KOPT-K1 (cell line): ENCODE measurements around the gene TLE6.
"Not testable (repeated sequence)": the region's sequence is repeated elsewhere in the genome, so short reads cannot be mapped to it uniquely, and the experiment has no call there.

Experiments
- H3K27ac ChIP-seq: fragments of 200-600 bp; sonication (generic); 2 replicates; pipeline ENCODE4 v1.5.1; 2016; ENCODE audit warnings: antibody characterized with exemption, mild to moderate bottlenecking, low read depth, low read length; ENCODE audit not compliant: poor library complexity, severe bottlenecking
- H3K36me3 ChIP-seq: fragments of 200-600 bp; sonication (generic); 2 replicates; pipeline ENCODE4 v1.5.1; 2017; ENCODE audit warnings: antibody characterized with exemption, mild to moderate bottlenecking, low read length, moderate library complexity; ENCODE audit not compliant: insufficient read depth
- H3K9me3 ChIP-seq: fragments of 200-600 bp; sonication (generic); 2 replicates; pipeline ENCODE4 v1.5.1; 2017; ENCODE audit warnings: antibody characterized with exemption, low read length, mild to moderate bottlenecking; ENCODE audit not compliant: insufficient read depth, poor library complexity, severe bottlenecking

The TLE6 gene

DNA sequence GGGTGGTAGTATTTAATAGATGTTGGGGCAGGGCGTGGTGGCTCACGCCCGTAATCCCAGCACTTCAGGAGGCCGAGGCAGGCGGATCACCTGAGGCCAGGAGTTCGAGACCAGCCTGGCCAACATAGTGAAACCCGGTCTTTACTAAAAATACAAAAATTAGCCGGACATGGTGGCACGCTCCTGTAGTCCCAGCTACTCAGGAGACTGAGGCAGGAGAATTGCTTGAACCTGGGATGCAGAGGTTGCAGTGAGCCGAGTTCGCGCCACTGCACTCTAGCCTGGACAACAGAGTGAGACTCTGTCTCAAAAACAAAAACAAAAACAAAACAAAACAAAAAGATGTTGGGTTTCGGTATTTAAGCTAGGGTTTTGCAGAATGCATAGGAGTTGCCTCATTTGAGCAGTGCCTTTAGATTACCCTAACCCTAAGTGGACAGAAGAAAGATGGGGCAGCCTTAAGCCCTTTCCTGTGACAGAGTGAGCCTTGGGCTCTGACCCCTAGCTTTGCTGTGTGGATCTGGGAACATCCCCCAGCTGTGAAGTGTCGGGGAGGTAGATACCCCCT is 59.7 kb downstream of the TLE6 start:
- H3K27ac ChIP-seq, H3K9me3 ChIP-seq, H3K36me3 ChIP-seq: not testable (repeated sequence)

DNA sequence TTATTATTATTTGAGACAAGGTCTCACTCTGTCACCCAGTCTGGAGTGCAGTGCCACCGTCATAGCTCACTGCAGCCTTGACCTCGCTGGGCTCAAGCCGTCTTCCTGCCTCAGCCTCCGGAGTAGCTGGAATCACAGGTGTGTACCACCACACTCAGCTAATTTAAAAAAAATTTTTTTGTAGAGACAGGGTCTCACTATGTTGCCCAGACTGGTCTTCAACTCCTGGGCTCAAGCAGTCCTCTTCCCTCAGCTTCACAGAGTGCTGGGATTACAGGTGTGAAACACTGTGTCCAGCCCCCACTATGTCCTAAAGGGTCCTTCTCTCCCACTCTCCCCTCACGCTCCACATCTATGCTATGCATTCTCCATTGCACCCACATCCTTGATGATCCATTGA is 60.9 kb downstream of the TLE6 start:
- H3K36me3 ChIP-seq, result no peaks in the 10 kb centered on the region
- no peaks in the 10 kb centered on the region for H3K9me3 ChIP-seq
- no peak overlapping the region for H3K27ac ChIP-seq

DNA sequence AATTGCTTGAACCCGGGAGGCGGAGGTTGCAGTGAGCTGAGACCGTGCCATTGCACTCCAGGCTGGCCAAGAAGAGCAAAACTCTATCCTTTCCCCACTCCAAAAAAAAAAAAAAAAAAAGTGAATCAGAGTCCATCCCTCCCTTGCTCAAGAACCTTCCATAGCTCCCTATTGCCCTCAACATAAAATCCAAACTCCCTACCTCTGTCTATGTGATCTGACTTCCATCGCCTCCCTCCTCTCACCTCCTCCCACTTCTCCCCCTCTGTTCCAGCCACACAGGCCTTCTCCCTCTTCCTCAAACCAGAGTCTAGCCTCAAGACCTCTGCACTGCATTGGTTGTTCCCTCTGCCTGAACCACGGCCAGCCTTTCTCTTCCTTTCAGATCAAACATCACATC is 61.8 kb downstream of the TLE6 start:
- H3K9me3 ChIP-seq, result no peaks in the 10 kb centered on the region
- no peaks in the 10 kb centered on the region for H3K36me3 ChIP-seq
- no peak overlapping the region for H3K27ac ChIP-seq

DNA sequence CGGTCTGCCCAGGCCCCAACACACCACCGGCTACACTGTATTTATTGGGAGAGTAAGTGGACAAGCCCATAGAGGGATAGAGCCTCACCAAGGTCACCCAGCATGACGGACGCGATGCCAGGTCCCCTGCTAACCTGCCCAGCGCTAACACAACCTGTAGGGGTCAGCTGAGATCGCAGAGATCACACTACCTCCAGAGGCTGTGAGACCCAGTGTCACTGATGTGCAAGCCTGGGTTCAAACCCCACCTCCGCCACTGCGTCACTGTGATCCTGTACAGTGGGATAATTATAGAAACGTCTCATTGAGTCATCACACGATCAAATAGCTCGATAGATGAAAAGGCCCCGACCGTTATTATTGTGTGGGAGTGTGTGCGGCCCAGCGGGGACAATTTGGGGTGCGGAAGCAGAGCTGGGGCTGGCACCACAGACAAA is 62.3 kb downstream of the TLE6 start:
- Histone ChIP-seq H3K27ac (no peak overlapping the region), H3K9me3 (no peaks in the 10 kb centered on the region), H3K36me3 (no peaks in the 10 kb centered on the region)

DNA sequence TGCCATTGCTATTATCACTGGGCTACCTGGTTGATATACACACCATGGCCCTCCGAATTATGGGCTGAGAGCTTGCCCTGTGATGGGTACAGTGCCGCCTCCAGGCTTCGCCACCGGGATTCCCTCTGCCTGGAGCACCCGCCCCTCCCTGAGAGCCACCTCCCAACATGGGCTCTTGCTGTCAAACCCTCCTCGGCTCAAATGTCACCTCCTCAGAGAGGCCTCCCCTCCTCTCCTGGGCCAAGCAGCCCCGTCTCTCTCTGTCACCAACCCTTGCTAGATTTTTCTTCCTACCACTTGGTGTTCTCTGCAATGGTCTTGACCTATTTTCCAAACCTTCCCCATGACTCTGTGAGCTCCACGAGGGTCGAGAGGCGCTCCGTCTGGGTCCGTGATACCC is 64.0 kb downstream of the TLE6 start:
- H3K9me3 ChIP-seq, result no peaks in the 10 kb centered on the region
- no peaks in the 10 kb centered on the region for H3K36me3 ChIP-seq
- no peak overlapping the region for H3K27ac ChIP-seq

DNA sequence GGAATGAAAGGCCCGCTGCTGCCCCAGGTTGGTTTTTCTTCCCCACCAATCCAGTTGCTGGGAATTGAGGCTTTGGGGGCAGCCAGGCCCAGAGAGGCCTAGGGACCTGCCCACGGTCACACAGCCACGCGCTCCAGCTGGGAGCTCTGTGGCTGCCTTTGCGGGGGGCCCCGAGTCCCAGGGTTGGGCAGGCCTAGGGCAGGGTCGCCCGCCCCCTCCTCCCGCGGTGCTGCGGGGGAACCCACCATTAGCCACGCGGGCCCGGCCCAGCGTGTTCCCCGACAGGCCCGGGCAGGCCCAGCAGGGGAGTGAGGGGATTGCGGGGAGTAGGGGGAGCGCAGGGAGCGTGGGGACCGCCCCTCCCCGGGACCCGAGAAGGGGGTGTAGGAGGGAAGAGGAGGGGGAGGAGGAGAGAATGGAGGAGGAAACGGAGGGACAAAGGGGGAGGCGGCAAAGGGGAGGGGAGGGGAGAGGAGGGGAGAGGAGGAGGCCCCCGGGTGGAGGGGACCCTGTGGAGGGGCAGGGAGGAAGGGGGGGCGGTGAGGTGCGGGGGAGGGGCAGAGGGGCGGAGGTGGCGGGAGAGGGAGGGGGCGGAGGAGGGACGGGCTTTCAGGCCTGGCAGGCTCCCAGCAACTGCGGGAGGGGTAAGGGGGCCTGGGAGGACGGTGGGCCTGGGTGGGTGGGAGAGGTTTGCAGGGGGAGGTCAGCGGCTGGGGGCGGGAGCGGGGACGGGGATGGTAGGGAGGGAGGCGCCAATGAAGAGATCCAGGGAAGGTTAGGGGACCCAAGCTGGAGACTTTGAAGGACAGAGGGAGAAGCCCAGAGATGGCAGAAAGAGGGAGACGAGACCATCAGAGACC is 64.6 kb downstream of the TLE6 start:
- H3K36me3 ChIP-seq, result no peaks in the 10 kb centered on the region
- no peak overlapping the region for H3K27ac ChIP-seq
- no peaks in the 10 kb centered on the region for H3K9me3 ChIP-seq

DNA sequence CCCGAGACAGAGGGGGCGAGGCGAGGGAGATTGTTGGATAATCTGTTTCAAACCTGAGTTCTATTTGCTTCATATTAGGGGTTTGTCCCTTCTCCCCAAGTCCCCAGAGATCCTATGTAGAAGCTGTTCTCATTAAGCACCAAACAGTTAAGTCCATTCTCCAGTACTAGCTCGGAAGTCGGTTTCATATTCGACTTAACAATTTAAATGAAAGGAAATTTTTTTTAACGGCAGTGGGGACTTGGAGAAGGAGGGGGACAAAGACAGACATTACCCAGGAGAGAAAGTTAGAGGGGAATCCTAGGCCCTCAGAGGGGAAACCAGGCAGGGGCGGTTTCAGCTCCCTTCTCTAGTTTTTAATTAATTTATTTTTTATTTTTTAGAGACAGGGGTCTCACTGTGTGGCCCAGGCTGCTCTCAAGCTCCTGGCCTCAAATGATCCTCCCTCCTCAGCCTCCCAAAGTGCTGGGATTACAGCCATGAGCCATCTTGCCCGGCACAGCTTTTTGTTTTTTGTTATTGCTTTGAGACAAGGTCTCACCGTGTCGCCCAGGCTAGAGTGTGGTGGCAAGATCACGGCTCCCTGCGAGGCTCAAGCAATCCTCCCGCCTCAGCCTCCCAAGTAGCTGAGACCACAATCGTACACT is 65.4 kb downstream of the TLE6 start:
- no peaks in the 10 kb centered on the region for H3K9me3 ChIP-seq
- no peak overlapping the region for H3K27ac ChIP-seq
- H3K36me3 ChIP-seq, result no peaks in the 10 kb centered on the region
